HEK293T (cell line): Measurements from ENCODE around the gene LCMT1.

Experiments
- BHLHE40 ChIP-seq: fragments of 450-650 bp; IDR thresholded peaks from 2 replicates; pipeline ENCODE4 v1.6.1; 2016; ENCODE audit warnings: mild to moderate bottlenecking, moderate library complexity, borderline replicate concordance
- ELF4 ChIP-seq: fragments of 450-650 bp; IDR thresholded peaks from 2 replicates; pipeline ENCODE4 v1.6.1; 2017; ENCODE audit warnings: antibody characterized with exemption
- FOXK2 ChIP-seq: fragments of 450-650 bp; IDR thresholded peaks from 2 replicates; pipeline ENCODE4 v1.6.1; 2016; ENCODE audit warnings: mild to moderate bottlenecking
- FOXM1 ChIP-seq: fragments of 450-650 bp; IDR thresholded peaks from 2 replicates; pipeline ENCODE4 v1.6.1; 2017; ENCODE audit warnings: mild to moderate bottlenecking, borderline replicate concordance
- HDGF ChIP-seq: fragments of 450-650 bp; IDR thresholded peaks from 2 replicates; pipeline ENCODE4 v1.6.1; 2017; ENCODE audit warnings: antibody characterized with exemption, borderline replicate concordance
- LEF1 ChIP-seq: fragments of 450-650 bp; IDR thresholded peaks from 2 replicates; pipeline ENCODE4 v1.6.1; 2017; ENCODE audit warnings: mild to moderate bottlenecking, borderline replicate concordance
- NFRKB ChIP-seq: fragments of 450-650 bp; IDR thresholded peaks from 2 replicates; pipeline ENCODE4 v1.6.1; 2016; ENCODE audit warnings: mild to moderate bottlenecking, moderate library complexity
- SP1 ChIP-seq: fragments of 450-650 bp; IDR thresholded peaks from 2 replicates; pipeline ENCODE4 v1.6.1; 2017
- SUZ12 ChIP-seq: fragments of 450-650 bp; IDR thresholded peaks from 2 replicates; pipeline ENCODE4 v1.6.1; 2016; ENCODE audit warnings: mild to moderate bottlenecking
- TARDBP ChIP-seq: fragments of 450-650 bp; IDR thresholded peaks from 2 replicates; pipeline ENCODE4 v1.6.1; 2016

- TF ChIP-seq FOXK2 = no peak
- no peak for TF ChIP-seq SP1
- no peak for TF ChIP-seq NFRKB
- no peak for TF ChIP-seq SUZ12
- TF ChIP-seq LEF1 = no peak
- no peak for TF ChIP-seq FOXM1
- no peak for TF ChIP-seq BHLHE40
- TF ChIP-seq TARDBP = no peak
- no peak for TF ChIP-seq HDGF
- TF ChIP-seq ELF4 = peak; percentile 80
Measured at GRCh38 chr16:25111403-25112166, at the start of gene LCMT1.
